ENCODE results near the gene RHBG.
A peak's percentile ranks its signal among the peaks of the same experiment; 100 is the strongest.

Gene RHBG

DNA sequence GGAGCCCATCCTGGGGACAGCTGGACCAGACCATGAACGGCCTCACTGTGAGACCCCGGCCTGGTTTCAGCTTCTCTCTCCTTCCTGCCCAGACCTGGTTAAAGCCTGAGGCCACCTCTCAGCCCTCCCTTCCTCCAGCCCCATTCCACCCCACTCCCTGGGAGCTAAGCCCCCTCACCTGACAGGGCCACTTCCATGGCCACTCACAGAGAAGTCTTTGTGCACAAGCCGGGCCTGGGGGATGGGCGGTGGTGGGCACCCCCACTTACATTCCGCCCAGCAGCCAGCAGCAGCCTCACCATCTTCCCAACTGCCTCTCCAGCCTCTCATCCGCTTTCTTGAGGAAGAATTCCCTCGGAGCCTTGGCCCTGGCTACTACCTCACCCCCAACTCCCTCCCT is 40.4 kb downstream of the RHBG start:
- DNase-seq, result no peak

DNA sequence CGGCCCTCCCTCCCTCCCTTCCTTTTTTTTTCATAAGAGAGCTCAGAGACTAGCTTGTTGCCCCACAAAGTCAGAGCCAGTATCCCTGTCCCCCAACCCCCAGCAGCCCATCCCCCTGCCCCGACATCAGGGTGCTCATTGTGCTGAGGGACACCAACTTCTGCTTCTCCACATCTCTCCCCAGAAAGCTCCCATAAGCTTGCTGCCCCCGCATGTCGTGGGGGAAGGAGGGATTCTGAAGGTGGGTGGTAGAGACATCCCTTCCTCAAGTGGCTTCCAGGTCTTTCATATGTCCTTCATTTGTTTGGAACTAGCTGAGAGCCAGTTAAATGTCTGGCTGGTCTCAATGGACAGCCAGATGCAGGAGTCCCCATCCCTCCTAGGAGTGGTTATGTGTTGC is 41.2 kb downstream of the RHBG start:
- no peak for DNase-seq

DNA sequence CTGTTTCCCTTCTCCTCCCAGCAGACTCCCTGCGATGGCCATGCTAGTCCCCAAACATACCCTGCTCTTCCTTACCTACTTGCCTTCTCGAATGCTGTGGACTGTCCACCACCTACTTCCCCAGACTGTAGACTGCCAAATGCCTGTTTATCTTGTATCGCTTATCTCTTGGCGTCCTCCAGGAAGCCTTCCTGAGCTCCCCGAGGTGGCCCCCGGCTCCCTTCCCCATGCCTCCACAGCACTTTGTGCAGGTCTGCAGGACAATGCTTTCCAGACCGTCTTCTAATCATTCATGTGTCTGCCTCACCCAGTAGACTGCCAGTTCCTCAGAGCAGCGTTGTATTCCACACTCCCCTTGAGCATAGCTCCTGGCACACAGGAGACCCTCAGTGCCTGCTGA is 41.7 kb downstream of the RHBG start:
- no peak for DNase-seq

DNA sequence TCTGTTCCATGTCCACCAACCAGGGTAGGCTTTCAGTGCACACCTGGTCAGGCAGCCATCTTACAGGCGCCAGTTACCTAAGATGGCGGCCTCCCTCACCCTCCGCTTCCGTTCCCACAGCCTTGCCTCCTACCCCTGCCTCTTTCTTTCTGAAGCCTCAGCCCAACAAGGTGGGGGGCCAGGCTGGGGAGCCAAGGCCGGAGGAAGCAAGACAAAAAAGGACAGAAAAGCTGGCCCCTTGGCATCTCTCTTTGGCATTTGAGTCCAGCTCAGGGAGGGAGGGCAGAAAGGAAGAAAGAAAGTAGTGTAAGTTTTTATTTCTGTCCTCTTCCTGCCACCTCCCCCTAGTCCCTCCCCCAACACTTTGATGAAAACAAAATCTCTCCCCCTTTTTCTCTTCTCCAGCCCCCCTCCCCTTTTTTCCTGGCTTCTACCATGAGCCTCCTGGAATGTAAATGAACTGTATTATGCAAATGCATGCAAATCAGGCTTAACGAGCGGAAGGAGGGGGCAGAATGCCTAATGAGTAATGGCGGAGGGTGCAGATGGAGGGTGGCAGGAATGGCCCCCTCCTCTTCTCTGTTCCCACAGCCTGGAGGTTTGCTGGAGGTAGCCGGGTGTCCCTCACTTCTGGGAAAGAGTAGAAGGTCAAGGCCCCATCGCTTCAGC is 43.8 kb downstream of the RHBG start:
- no peak for DNase-seq

DNA sequence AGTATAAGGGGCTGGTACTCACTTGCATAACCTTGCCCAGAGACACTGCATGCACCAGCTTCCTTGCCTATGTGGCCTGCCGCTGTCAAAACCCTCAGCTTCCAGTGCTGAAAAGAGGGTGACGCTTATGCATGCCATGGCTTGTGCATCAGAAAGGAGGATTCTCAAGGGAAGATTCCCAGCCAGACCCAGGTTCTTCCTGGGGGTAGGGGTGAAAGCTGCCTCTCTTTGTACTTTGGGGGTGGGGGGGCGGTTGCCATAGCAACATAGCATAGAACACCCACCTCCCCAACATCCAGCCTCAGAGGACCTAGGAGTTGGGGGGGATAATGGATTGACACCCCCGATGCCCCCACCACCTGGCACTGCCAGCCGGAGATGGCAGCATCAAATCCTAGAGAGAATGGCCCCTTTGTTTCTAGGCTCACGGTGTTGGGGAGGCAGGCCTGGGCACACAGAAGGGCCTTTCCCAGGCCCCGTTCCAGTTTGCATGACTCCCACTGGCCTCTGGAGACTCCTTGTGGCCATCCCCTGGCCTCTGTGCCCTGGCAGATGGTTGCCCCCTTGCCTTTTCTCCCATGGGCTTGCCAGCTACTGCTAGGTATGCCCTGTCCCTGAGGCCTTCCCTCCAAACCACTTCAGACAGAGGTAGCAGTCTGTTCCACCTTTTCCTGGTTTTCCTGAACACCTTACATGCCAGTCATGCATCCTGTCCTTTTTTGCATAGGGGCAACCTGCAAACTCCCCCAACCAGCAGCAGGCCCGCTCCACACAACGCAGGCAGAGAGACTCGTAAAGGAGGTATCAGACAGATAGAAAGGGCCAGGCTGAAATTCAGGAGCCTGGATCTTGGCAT is 44.6 kb downstream of the RHBG start:
- DNase-seq, result no peak

DNA sequence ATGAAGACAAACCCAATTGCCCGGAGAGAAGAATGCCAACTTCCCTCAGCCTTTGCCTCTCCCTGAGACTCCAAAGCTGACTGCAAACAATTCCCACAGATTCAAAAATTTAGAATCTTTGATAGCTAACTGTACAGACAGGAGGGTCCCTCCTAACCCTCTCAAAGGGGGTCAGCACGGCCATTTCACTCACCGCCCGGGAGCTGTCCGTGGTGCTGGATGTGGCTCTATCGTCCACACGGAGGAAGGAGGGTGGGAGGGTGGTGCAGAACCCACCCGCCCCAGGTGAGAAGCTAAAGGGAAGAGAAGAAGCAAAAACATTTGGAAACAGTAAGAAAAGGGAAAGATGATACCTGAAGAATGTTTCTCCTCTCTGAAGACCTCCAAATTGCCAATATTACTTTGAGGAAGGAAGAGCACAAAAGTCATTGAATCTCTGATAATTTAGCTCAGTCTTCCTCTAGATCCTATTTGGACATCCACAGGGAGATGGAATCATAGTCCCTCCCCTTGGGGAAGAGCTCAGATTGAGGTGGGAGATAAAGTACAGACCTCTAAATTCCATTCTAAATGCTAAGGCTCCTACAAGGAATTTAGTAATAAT is 45.6 kb downstream of the RHBG start:
- DNase-seq, result peak; percentile 9

DNA sequence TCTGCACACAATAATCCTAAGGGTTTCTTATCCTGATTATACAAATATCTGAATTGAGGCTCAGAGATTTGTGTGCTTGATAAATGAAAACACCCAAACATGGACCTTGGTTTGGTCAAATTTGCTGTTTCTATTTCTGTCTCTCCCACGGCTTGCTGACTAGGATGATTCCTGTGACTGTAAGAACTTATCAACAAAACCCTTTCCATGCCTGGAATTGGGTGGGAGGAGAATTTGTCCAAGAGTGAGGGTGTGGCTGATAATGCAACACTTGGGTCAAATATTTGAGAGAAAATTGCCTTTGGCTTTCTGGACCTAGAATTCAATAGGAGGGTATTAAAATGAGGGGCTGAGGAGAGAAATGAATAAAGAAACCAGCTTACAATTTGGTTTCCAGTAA is 48.0 kb downstream of the RHBG start:
- DNase-seq, result no peak

DNA sequence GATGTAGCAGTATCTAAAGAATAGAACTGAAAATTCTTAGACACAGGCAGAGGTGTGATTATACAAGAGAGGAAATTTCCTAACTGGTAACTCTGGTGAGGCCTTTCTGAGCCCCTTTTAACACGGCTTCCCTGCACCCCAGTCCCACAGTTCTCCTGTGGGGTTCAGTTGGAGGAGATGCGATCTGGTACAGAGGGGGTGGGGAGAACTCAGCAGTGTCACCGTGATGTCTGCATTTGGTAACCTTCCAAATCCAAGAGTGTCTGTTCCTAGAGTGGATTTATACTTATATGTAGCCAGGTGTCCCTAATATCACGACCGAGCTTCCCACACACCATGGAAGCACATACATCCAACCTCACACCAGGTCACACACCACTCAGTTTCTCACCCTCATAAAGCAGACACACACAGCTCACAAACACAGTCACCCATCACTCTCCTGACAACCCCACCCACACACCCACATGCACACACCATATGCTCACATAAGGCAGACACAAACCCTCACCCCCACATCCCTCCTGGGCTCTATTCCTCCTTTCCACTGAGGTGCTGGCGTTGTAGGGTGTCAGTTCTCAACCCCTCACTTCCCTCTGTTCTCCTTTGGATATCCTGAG is 48.5 kb downstream of the RHBG start:
- no peak for DNase-seq

DNA sequence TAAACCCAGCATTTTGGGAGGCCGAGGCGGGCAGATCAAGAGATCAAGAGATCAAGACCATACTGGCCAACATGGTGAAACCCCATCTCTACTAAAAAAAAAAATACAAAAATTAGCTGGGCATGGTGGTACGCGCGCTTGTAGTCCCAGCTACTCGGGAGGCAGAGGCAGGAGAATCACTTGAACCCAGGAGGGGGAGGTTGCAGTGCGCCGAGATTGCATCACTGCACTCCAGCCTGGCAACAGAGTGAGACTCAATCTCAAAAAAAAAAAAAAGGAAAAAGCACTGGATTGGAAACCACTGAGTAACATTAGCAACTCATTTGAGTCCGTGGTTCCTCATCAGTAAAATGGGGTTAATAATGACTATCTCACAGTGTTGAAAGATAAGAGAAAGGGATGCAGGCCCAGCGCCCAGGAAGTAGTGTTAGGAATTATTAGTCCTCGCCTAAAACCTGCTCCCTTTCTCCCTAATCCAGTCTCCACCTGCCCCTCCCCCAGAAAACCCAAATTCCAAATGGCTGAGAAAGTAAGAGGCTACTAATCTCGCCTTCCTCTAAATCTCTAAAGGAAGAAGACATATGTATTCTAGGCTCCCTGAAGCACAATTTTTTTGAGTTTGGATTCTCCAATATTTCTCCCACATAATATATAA is 49.5 kb downstream of the RHBG start:
- DNase-seq, result no peak

DNA sequence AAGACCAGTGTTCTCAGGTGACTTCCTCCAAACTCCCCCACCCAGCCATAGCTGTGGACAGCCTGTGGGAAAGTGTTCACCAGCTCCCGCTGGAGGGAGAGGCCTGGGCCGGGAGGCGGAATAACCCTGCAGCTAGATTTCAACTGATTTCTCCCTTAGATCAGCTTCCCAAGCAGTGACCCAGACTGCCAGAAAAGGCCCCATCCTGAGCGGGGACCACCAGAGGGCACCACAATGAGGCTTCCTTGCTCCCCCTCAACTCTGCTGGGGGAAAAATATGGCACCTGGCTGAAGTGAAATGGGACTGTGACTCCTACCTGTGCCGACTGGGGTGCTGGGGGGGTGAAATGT is 50.8 kb downstream of the RHBG start:
- no peak for DNase-seq

DNA sequence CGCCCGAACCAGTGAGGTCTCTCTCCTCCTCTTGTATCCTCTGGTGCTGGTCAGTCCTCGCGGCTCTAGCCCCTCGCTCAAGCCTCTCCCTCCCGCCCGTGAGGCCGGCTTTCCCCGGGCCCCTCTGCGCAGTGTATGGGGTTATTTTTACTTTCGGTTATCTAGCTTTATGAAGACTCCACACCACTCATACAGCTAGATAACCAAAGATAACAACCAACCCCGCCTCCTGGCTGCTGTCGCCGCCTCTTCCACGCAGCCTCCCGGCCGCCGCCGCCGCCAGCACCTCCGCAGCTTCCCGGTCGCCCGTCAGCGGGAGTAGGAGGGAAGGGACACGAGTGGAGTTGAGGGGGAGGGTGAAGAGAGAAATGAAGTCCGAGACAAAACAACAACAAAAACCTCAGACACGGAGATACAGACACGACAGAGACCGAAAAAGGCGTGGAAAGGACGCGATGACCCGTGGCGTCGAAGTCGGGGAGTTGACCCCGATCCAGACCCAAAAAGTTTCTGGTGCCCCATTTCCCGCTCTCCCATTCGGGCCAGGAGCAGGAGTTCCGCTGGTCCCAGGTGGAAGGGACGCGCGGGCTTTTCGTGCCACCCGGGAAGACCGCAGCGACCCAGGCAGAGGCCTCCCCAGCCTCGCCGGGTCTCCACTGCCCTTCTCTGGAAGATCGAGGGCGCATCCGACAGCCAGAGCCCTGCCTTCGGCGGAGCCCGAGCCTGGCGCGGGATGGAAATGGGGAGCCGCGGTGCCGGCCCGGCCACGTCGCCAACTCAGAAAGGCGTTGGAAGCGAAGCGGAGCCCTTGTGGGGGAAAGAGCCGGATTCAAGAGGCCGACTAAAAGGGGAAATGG is 51.4 kb downstream of the RHBG start:
- DNase-seq, result no peak

DNA sequence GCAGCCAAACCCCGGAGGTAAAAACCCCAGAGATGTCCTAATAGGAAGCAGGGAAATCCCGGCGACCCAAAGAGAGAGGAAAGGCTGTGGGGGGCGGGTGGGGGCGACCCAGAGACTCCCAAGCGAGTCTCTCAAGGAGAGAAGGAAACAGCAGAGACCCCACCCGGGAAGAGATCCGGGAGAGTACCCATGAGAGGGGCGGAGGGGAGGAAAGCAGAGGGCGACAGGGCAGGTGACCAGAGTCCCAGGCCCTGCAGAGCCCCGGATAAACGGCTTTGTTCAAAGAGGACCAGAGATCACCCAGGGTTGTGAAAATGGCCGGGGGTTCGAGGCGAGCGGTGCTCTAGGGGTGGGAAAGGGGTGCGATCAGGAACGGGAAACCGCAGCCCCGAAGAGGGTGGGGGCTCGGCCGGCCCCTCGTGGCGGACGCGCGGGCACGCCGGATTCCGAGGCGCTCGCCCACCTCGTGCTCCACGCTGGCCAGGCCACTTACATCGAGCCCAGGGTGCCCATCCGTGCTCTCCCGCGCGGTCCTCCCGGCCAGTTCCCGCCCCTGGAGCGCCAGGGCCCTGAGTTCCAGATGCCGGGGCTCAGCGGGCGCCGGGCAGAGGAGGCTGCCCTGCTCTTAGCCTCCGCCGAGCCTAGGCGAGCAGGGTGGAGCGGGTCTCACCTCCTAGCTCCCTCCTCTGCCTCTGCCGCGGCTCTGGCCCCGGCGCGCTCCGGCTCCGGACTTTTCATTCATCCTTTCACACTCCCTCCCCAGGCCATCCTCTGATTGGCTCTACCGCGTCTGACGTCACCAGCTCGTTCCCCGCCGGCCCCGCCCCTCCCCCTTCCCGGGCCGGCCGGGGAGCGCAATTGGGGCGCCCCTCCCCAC is 52.3 kb downstream of the RHBG start:
- DNase-seq, result peak; percentile 59

DNA sequence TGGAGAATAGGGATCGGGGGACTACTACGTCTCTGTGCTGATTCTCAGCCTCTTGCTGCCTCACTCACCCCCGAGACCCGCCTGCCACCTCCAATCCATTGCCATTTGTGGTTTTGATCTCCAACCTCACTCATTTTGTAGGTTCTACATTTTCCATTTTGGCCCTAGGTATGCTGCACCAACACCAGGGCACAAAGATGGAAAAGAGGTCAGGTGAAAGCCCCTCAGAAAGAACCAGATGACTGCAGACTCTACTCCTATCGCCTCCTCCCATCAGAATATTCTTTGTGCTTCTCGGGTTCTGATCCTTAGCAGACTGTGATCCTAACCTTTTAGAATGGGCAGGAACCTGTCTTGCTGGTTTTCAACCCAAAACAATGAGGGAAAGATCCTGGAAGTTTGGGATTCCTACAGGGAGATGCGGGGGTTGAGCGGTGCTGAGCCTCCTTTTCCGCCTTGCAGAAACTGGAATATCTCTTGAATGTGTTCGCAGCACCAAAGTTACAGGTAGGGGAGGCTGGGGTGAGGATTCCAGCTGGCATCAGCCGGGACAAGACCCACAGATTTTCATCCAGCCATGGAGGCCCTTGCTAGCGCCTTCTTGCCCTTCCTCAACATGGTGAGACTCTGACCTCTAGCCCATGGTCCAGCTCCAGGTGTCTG is 53.1 kb downstream of the RHBG start:
- no peak for DNase-seq

DNA sequence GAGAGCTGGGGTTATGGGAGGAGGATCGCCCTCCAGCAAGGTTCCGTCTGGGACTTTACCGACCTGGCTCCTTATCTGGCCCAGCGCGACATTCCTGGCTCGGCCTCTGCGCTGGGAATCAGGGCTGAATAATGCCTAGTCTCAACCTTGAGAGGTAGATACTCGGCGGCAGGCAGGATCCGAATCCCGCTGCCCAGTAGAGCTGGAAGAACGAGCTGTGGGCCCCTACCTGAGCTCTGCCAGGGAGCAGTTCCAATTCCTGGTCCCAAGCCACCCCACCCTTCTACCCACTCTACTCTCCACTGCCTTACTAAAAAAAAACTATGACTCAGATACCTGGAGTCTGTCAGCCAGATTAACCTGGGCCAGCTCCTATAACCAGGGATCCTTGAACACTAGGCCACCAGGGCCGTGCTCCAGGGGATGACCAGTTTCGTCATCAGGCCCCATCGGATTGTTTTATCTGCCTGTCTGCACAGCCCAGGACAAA is 53.6 kb downstream of the RHBG start:
- DNase-seq, result no peak

DNA sequence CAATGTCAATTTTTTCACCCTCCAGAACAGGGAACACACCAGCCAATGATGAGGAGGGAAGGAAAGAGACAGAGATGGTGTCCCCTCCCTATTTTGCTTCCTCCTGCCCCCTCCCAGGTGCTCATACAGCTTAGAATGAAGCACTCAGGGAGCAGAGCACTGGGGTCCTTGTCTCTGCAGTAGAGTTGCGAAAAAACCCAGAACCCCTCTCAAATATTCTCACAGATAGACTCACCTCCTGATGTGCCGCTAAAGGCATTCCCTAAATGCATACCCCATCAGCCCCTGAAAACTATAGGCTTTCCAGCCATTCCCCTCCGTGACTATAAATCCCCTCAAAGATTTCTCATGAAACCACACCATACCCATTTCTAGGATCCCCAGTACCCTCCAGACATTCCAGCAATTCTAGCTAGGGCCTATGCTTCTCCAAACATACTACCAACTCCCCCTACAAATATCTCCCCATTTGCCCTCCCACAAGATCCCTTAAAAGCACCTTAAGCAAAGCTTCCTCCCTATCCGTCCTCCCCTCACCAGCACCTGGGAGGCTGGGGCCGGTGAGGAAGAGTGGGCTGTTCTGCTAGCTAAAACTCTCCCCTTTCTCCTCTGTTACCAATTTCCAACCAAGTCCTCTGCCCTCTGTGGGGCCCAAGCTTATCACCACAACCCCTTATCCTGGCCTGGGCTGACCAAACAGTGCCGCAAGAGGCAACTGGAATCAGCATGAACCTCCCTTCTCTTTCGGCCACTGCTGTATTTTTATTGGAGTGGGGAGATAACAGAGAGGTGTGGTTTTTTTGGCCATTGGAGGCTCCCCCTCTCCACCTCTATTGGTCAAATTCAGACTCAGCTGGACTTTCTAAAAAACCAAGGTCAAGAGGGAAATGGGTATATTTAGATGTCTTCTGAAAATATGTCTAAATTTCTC is 54.7 kb downstream of the RHBG start:
- no peak for DNase-seq

DNA sequence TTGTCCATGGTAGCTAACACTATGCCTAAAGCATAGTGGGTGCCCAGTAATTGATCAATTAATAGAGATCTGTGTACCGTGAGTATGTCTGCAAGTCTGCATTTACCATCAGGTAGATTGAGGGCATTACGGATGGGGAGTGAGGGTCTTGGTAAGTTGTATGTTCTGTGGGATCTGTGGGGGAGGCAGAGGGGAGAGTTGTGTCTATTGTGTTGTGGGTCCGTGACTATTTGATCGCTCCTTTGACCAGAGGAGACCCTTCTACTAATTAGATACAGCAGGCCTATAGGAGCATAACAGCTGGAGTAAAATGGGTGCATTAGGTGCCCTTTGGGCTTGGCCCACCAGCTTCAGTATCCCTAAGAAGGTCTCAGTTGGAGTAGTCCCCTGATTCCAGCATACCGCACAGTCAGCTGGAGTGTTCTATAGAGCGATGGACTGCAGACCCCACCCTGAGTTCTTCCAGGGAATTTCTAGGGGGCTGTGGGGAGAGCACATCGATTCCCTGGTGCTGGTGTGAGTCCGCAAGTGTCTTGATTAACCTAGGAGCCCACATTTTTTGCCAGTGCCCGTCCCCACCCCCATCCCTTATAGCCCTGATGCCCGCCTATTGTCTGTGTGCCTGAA is 55.9 kb downstream of the RHBG start:
- no peak for DNase-seq

DNA sequence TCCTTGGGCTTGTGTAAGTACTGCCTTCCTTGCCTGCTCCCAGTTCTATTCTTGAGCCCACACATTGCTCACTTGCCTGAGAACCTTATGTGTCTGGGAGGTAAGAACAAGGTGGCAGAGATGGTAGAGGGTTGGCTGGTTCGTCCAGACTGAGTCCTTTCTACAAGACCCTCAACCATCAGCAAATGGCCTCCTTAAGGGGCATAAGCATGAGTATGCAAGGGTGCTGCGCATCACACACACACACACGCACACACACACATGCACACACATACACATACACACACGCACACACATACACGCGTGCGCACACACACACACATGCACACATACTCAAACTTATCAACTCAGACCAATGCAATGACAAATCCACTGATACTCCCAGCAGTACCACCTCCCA is 56.9 kb downstream of the RHBG start:
- no peak for DNase-seq

DNA sequence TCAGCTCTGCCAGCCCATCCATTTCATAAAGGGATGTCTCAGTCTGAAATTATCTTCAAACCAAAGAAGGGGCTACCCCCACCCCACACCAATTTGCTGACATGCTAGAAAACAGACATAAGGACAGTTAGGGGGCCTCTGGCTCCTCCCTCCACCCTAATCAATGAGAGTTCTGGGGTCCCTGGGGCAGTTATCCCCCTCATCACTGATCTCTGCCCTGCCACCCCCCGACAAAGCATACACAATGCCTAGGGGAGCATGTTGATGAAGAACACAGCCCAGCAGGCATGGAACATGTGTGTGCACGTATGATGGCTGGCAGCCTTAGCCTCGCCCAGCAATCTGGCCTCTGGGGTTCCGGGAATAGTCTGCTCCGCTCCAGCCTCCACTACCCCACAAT is 58.9 kb downstream of the RHBG start:
- DNase-seq, result no peak
